KMS-11 (cell line): ENCODE measurements around the gene CNNM4.

ENCODE experiments used
- H2AFZ ChIP-seq: fragments of 200-600 bp; sonication (generic); 2 replicates; pipeline ENCODE4 v1.6.1; 2016; ENCODE audit warnings: antibody characterized with exemption, mixed run types, low read depth
- H3K27ac ChIP-seq: fragments of 200-600 bp; sonication (generic); 2 replicates; pipeline ENCODE4 v1.6.1; 2016; ENCODE audit warnings: mild to moderate bottlenecking, mixed run types
- H3K27me3 ChIP-seq: fragments of 200-600 bp; sonication (generic); 2 replicates; pipeline ENCODE4 v1.6.1; 2017; ENCODE audit warnings: mild to moderate bottlenecking, low read depth, mixed run types, moderate library complexity; ENCODE audit not compliant: insufficient read depth
- H3K36me3 ChIP-seq: fragments of 200-600 bp; sonication (generic); 2 replicates; pipeline ENCODE4 v1.6.1; 2017; ENCODE audit warnings: mild to moderate bottlenecking, mixed run types; ENCODE audit not compliant: insufficient read depth
- H3K4me1 ChIP-seq: fragments of 200-600 bp; sonication (generic); 2 replicates; pipeline ENCODE4 v1.6.1; 2016; ENCODE audit warnings: mild to moderate bottlenecking, low read depth, mixed run types; ENCODE audit not compliant: poor library complexity, severe bottlenecking
- H3K4me2 ChIP-seq: fragments of 200-600 bp; sonication (generic); 2 replicates; pipeline ENCODE4 v1.7.0; 2016; ENCODE audit warnings: mild to moderate bottlenecking, mixed run types
- H3K4me3 ChIP-seq: fragments of 200-600 bp; sonication (generic); IDR thresholded peaks from 2 replicates; pipeline ENCODE4 v1.6.1; 2017; ENCODE audit warnings: low read depth, low read length, mixed read lengths; ENCODE audit not compliant: insufficient read depth
- H3K79me2 ChIP-seq: fragments of 200-600 bp; sonication (generic); 2 replicates; pipeline ENCODE4 v1.6.1; 2016; ENCODE audit warnings: low read depth, mixed run types; ENCODE audit not compliant: insufficient read depth
- H3K9ac ChIP-seq: fragments of 200-600 bp; sonication (generic); 2 replicates; pipeline ENCODE4 v1.6.1; 2016; ENCODE audit warnings: mild to moderate bottlenecking, mixed run types
- H4K20me1 ChIP-seq: fragments of 200-600 bp; sonication (generic); 2 replicates; pipeline ENCODE4 v1.6.1; 2016; ENCODE audit warnings: mild to moderate bottlenecking, mixed run types; ENCODE audit not compliant: insufficient read depth
- TF ChIP-seq, protein P1 (sequence below): fragments of 200-600 bp; sonication (generic); conservative IDR thresholded peaks from 2 replicates; pipeline ENCODE4 v1.6.1; 2017; ENCODE audit warnings: low read depth, mild to moderate bottlenecking, antibody characterized with exemption, low read length, moderate library complexity, mixed read lengths

The CNNM4 gene

DNA sequence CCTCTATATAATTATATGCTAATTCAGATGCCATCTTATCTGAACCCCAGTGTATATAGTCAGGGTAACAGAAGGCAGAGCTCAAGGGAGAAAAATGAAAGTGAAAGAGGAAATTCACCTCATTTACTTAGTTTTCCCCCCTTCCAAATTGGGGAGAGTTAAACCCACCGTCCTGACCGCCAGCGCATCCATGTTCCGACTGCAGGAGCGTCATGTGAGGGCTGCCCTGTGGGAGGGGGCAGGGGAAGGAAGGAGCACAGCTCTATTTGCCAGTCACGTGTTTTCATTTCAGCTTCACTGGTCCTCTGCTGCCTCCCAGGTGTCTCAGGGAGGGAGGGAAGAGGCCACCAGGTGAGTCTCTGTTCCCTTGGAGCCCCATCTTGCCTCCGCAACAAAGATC is 13.2 kb downstream of the CNNM4 start:
- H3K36me3 ChIP-seq, result no peaks in the 10 kb centered on the region
- H2AFZ ChIP-seq, result no peak overlapping the region
- peaks cover 6% of the 10 kb centered on the region; the same call in 1 of the 2 replicates for H3K79me2 ChIP-seq
- no peak overlapping the region for H3K4me3 ChIP-seq
- no peak overlapping the region for H3K27ac ChIP-seq
- peaks cover 13% of the 10 kb centered on the region for H3K4me1 ChIP-seq
- TF ChIP-seq, protein P1, sequence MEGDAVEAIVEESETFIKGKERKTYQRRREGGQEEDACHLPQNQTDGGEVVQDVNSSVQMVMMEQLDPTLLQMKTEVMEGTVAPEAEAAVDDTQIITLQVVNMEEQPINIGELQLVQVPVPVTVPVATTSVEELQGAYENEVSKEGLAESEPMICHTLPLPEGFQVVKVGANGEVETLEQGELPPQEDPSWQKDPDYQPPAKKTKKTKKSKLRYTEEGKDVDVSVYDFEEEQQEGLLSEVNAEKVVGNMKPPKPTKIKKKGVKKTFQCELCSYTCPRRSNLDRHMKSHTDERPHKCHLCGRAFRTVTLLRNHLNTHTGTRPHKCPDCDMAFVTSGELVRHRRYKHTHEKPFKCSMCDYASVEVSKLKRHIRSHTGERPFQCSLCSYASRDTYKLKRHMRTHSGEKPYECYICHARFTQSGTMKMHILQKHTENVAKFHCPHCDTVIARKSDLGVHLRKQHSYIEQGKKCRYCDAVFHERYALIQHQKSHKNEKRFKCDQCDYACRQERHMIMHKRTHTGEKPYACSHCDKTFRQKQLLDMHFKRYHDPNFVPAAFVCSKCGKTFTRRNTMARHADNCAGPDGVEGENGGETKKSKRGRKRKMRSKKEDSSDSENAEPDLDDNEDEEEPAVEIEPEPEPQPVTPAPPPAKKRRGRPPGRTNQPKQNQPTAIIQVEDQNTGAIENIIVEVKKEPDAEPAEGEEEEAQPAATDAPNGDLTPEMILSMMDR, result no peak
- H3K4me2 ChIP-seq, result no peak overlapping the region
- no peaks in the 10 kb centered on the region for H4K20me1 ChIP-seq
- H3K27me3 ChIP-seq, result no peaks in the 10 kb centered on the region
- no peak overlapping the region for H3K9ac ChIP-seq

DNA sequence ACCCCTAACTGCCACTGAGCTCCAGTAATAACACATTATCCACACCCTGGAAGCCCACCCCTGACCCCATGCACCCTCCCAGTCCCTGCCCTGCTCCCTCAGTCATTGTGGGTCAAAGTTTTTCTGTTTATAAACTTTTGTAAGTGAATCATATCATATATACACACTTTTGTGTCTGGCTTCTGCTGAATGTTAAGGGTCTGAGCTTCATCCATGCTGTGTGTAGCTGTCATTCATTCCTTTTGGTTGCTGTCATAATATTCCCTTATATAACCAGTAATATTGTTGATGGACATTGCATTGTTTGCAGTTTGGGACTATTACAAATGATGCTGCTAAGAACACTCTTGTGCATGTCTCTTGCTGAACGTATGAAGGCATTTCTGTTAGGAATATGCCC is 14.5 kb downstream of the CNNM4 start:
- Histone ChIP-seq H3K9ac (no peak overlapping the region), H2AFZ (no peak overlapping the region), H3K79me2 (peaks cover 6% of the 10 kb centered on the region; the same call in 1 of the 2 replicates), H3K4me2 (no peak overlapping the region), H3K27ac (no peak overlapping the region), H3K36me3 (no peaks in the 10 kb centered on the region), H4K20me1 (no peaks in the 10 kb centered on the region), H3K27me3 (no peaks in the 10 kb centered on the region), H3K4me3 (no peak overlapping the region), H3K4me1 (peaks cover 13% of the 10 kb centered on the region)
- TF ChIP-seq, protein P1, result no peak

DNA sequence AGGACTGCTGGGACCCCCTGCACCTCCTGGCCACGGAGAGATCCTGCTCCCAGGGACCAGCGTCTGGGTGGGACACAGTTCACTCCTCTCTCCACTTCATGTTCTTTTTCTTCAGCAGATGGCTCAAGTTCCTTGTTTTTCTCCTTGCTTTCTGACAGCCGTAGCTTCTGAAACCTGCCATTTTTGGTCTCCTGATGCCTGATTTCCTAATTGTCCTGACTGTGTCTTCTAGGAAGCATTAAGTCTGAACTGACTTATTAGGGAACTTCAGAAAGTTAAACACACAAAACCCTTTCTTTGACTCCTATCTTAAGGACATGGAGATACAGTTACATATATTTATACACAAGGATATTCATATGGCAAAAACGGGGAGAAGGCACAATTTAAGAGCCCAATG is 22.7 kb downstream of the CNNM4 start:
- H3K79me2 ChIP-seq, result no peaks in the 10 kb centered on the region
- no peak overlapping the region for H3K4me3 ChIP-seq
- no peaks in the 10 kb centered on the region for H4K20me1 ChIP-seq
- H3K27me3 ChIP-seq, result no peaks in the 10 kb centered on the region
- H2AFZ ChIP-seq, result no peak overlapping the region
- TF ChIP-seq, protein P1, result no peak
- H3K4me2 ChIP-seq, result no peak overlapping the region
- H3K36me3 ChIP-seq, result no peaks in the 10 kb centered on the region
- no peaks in the 10 kb centered on the region for H3K4me1 ChIP-seq
- H3K9ac ChIP-seq, result no peak overlapping the region
- no peak overlapping the region for H3K27ac ChIP-seq

DNA sequence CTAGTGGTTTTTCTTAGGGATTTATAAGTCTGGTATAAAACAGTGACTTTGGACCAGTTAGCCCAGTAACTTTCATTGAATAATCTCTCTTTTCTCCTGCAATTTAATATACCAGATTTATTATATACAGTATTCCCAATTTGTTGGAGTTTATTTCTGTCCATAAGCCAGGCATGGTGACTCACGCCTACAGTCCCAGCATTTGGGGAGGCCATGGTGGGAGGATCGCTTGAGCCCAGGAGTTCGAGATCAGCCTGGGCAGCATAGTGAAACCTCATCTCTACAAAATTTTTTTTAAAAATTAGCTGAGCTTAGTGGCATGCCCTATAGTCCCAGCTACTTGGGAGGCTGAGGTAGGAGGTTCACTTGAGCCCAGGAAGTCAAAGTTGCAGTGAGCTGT is 26.7 kb downstream of the CNNM4 start:
- TF ChIP-seq, protein P1, result no peak
- no peak overlapping the region for H3K4me3 ChIP-seq
- H3K9ac ChIP-seq, result no peak overlapping the region
- no peaks in the 10 kb centered on the region for H3K27me3 ChIP-seq
- H3K79me2 ChIP-seq, result no peaks in the 10 kb centered on the region
- H3K27ac ChIP-seq, result no peak overlapping the region
- H2AFZ ChIP-seq, result no peak overlapping the region
- no peak overlapping the region for H3K4me2 ChIP-seq
- no peaks in the 10 kb centered on the region for H4K20me1 ChIP-seq
- no peaks in the 10 kb centered on the region for H3K4me1 ChIP-seq
- no peaks in the 10 kb centered on the region for H3K36me3 ChIP-seq
